Esophagus mucosa (tissue), 1 donor: Measurements from ENCODE around the gene NOS3. TPM values are rescaled to one million over a fixed set of nuclear protein-coding genes. Genes with fewer than 3 reads are reported as not detected.

Experiments
- ATAC-seq: fragments of 200-7000 bp; cut with Tn5 transposase; one replicate; pipeline ENCODE4 v1.9.1; 2020
- total RNA-seq: library from RNA; stranded (reverse); gene quantifications from one replicate; pipeline ENCODE4 v1.2.4, GENCODE V29; 2023
- donor health status: DM: yes; HTN: yes; CAD: no.

Gene NOS3
- total RNA-seq, 1 donor from 2014 or later, result 3.1 TPM

DNA sequence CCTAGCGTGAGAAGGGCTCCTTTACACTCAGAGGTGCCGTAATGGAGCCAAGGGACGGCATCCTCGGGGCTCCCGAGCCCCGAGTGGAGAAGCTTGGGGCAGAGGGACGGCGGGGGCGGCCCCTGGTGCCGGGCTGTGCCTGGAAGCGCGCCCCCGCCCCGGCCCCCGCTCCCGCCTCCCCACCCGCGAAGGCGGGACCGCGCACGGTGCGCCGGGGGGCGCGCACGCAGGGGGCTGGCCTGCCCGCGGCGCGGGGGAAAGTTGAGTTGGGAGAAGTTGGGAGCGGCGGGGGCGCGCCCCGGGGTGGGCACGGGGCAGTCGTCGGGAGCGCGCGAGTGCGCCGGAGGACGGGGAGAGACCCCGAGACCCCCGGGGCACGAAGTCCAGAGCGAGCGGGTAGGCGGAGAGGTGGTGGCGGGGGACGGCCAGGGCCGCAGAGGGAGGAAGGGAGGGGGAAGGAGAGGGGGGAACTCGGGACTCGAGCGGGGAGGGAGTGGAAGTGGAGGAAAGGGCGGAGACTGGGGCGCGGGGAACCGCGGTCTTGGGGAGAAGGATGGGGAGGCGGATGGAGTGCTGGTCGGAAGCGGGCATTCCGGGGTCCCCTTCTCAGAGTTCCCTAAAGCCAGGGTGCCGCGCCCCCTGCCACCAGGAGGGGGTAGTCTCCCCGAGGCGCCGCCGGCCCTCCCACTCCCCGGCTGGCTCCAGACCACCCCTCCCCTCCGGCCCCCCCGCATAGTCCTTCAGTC lies 68.7 kb downstream of the NOS3 start, which contains the start of gene SLC4A2:
SLC4A2 (plus strand) TSS at position 223 of the 746 bp plus-strand sequence. CDS start 2,399 bp downstream, outside the sequence.
- peak; percentile 47 for ATAC-seq

- ATAC-seq, result no peak
Measured at GRCh38 chr7:151060113-151060415, 69.2 kb downstream of the NOS3 start.

GRCh38 chr7:151060416-151061212 lies 69.8 kb downstream of the NOS3 start:
- ATAC-seq, result no peak

DNA sequence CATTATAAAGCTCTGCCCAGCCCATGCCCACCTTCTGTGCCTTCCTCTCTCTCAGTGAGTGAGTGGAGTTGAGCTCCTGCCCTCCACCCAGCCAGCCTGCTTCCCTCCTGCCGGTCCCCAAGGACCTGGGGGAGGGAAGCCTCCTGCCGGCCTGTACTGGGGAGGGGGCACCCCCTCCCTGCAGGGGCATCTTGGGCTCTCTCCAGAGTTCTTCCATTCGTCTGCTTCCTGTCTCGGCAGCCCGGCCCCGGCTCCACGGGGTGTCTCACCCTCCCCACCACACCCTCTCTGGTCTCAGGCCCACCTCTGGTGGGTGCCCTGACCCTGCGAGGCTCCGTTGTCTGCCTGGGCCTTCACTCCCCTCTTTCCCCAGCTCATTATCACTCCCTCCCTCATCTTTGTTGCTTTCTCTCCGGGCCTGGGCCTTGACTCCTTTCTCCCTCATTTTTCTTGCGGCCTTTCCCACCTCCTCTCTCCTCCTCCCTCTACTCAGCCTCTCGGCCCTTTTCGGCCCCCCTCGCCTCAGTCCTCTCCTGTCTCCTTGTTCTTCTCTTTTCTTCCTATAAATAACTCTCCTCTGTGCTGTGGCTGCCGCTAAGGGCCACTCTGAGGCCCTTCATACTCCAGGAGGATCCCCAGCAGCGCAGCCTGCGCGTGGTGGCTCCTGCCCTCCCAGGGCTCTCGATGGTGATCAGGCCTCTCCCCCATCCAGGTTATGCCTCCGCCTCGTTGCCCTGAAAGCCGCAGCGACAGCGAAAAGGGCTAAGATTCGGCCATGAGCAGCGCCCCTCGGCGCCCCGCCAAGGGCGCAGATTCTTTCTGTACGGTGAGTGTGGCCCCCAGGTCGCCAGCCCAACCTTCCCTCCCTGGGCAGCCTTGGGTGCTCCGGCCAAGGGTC lies 70.6 kb downstream of the NOS3 start:
- no peak for ATAC-seq

GRCh38 chr7:151062111-151062398 lies 71.2 kb downstream of the NOS3 start:
- ATAC-seq, result no peak

DNA sequence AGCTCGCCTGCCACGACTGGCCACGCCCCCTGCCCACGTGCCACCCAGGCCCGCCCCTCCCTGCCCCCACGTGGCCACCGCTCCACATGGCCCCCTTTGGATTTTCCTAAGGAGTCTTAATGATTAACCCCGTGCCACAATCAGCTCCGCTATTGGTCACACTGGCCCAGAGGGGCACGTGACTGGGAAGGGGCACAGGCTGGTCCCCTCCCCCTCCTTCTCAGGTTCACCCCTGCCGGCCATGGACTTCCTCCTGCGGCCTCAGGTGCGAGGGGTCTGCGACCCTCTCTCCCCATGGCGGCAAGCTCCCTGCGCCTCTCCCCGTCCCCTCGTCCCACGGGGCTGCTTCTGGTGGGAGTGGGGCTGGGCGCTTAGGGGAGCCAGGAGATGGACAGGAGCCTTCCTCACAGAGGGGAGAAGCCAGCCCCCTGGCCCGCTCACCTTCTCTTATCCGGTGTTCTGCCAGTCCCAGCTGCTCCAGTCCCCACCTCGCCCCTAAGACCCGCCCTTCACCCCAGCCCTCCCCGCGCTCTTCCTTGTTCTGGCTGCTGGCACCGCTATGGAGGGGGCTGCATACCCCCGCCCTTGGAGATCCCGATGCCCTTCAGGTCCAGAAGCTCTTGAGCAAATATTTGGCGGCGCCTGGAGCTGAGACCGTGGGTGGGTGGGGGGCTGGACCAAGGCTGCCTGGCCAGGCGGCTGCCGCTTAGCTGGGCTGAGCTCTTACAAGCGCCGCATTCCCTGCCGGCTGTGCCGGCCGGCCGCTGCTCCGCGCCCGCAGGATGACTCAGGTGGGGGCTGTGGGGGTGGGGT lies 71.8 kb downstream of the NOS3 start:
- ATAC-seq, result no peak

DNA sequence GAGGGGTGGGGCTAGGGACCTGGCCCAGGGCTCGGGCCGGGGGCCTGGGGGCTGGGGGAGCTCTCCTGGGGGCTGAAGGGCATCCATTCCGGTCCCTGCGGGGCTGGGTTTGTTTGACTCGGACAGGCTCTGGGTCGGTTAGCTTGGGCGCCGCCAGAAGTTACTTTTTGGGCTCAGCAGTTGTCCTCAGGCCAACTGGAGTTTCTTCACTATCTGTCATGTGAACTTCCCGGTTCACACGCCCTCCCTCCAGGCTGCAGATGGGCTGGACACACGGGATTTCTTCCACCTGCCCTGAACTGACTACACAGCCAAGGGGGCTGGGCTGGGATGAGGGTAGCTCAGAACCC lies 72.4 kb downstream of the NOS3 start:
- ATAC-seq, result peak; percentile 5

Other genes starting within 250 kb of the NOS3 start
- 4.2 TPM for gene TMEM176B, start 190.7 kb upstream of the NOS3 start, total RNA-seq
- gene TMEM176A, start 190.2 kb upstream of the NOS3 start, total RNA-seq, result 2.6 TPM
- 6.3 TPM for gene AOC1, start 138.5 kb upstream of the NOS3 start, total RNA-seq
- gene KCNH2, start 12.7 kb upstream of the NOS3 start, total RNA-seq, result 0.20 TPM
- 16.7 TPM for gene ATG9B, start 33.5 kb downstream of the NOS3 start, total RNA-seq
- gene ABCB8, start 37.4 kb downstream of the NOS3 start, total RNA-seq, result 25.1 TPM
- 0.52 TPM for gene ASIC3, start 57.5 kb downstream of the NOS3 start, total RNA-seq
- 11.4 TPM for gene CDK5, start 66.9 kb downstream of the NOS3 start, total RNA-seq
- gene SLC4A2, start 68.6 kb downstream of the NOS3 start, total RNA-seq, result 35.9 TPM
- gene FASTK, start 89.8 kb downstream of the NOS3 start, total RNA-seq, result 55.5 TPM
- gene TMUB1, start 92.5 kb downstream of the NOS3 start, total RNA-seq, result 23.2 TPM
- 76.1 TPM for gene AGAP3, start 95.5 kb downstream of the NOS3 start, total RNA-seq
- not detected for gene GBX1, start 176.7 kb downstream of the NOS3 start, total RNA-seq
- not detected for gene ASB10, start 196.2 kb downstream of the NOS3 start, total RNA-seq
- gene H2BK1, start 219.5 kb downstream of the NOS3 start, total RNA-seq, result not detected
- 25.7 TPM for gene ABCF2, start 236.2 kb downstream of the NOS3 start, total RNA-seq
- gene CHPF2, start 241.5 kb downstream of the NOS3 start, total RNA-seq, result 10.9 TPM